Panc1 (cell line): ENCODE results near the gene TAMALIN.

Experiments
- CTCF ChIP-seq: fragments of 450-650 bp; IDR thresholded peaks from 2 replicates; pipeline ENCODE4 v1.5.1; 2017; ENCODE audit warnings: mild to moderate bottlenecking
- POLR2AphosphoS5 ChIP-seq: IDR thresholded peaks from 2 replicates; pipeline ENCODE4 v1.6.1; 2012; ENCODE audit warnings: mild to moderate bottlenecking, low read depth, low read length, moderate library complexity
- SIN3A ChIP-seq: IDR thresholded peaks from 2 replicates; pipeline ENCODE4 v1.6.1; 2012; ENCODE audit warnings: low read depth, mild to moderate bottlenecking, low read length, moderate library complexity, borderline replicate concordance; ENCODE audit not compliant: insufficient read depth
- TCF7L2 ChIP-seq: IDR thresholded peaks from 2 replicates; pipeline ENCODE4 v1.6.1; 2011; ENCODE audit warnings: mild to moderate bottlenecking, low read depth, low read length, inconsistent platforms
- TF ChIP-seq, protein P1 (sequence below), 2 experiments: IDR thresholded peaks; 2 replicates each; pipeline ENCODE4 v1.6.1; 2011 to 2012; ENCODE audit warnings: low read depth in 2 of 2, control low read depth in 1 of 2, low read length in 1 of 2, mild to moderate bottlenecking in 1 of 2, moderate library complexity in 1 of 2; ENCODE audit not compliant: insufficient read depth in 1 of 2

DNA sequence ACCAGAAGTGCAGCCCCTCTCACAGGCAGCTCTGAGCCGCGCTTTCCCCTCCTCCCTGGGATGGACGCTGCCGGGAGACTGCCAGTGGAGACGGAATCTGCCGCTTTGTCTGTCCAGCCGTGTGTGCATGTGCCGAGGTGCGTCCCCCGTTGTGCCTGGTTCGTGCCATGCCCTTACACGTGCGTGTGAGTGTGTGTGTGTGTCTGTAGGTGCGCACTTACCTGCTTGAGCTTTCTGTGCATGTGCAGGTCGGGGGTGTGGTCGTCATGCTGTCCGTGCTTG lies 12.3 kb upstream of the TAMALIN start:
- no peak for TF ChIP-seq CTCF
- TF ChIP-seq, protein P1, sequence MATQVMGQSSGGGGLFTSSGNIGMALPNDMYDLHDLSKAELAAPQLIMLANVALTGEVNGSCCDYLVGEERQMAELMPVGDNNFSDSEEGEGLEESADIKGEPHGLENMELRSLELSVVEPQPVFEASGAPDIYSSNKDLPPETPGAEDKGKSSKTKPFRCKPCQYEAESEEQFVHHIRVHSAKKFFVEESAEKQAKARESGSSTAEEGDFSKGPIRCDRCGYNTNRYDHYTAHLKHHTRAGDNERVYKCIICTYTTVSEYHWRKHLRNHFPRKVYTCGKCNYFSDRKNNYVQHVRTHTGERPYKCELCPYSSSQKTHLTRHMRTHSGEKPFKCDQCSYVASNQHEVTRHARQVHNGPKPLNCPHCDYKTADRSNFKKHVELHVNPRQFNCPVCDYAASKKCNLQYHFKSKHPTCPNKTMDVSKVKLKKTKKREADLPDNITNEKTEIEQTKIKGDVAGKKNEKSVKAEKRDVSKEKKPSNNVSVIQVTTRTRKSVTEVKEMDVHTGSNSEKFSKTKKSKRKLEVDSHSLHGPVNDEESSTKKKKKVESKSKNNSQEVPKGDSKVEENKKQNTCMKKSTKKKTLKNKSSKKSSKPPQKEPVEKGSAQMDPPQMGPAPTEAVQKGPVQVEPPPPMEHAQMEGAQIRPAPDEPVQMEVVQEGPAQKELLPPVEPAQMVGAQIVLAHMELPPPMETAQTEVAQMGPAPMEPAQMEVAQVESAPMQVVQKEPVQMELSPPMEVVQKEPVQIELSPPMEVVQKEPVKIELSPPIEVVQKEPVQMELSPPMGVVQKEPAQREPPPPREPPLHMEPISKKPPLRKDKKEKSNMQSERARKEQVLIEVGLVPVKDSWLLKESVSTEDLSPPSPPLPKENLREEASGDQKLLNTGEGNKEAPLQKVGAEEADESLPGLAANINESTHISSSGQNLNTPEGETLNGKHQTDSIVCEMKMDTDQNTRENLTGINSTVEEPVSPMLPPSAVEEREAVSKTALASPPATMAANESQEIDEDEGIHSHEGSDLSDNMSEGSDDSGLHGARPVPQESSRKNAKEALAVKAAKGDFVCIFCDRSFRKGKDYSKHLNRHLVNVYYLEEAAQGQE (IDR thresholded peaks at IDR 0.05; ENCODE audit: insufficient read depth in 1 of 2, low read depth in 2 of 2, low read length in 1 of 2) = no peak
- no peak for TF ChIP-seq POLR2AphosphoS5
- TF ChIP-seq SIN3A = no peak
- no peak for TF ChIP-seq TCF7L2
